Body of pancreas (tissue), 4 donors: ENCODE data around the gene HS3ST4.

Experiments
- POLR2A ChIP-seq, 3 donors: fragments of 450-650 bp; IDR thresholded peaks; one replicate each; pipeline ENCODE4 v1.6.1; 2016; ENCODE audit warnings: antibody characterized with exemption in 3 of 3, mild to moderate bottlenecking in 2 of 3
- TF ChIP-seq, protein P1 (sequence below), 7 experiments: fragments of 450-650 bp in 4 of 7; fragments of 200-600 bp in 3 of 7; sonication (generic) in 3 of 7; IDR thresholded peaks; one replicate each; pipeline ENCODE4 v1.5.1; 2016 to 2019; ENCODE audit warnings: antibody characterized with exemption in 7 of 7

DNA sequence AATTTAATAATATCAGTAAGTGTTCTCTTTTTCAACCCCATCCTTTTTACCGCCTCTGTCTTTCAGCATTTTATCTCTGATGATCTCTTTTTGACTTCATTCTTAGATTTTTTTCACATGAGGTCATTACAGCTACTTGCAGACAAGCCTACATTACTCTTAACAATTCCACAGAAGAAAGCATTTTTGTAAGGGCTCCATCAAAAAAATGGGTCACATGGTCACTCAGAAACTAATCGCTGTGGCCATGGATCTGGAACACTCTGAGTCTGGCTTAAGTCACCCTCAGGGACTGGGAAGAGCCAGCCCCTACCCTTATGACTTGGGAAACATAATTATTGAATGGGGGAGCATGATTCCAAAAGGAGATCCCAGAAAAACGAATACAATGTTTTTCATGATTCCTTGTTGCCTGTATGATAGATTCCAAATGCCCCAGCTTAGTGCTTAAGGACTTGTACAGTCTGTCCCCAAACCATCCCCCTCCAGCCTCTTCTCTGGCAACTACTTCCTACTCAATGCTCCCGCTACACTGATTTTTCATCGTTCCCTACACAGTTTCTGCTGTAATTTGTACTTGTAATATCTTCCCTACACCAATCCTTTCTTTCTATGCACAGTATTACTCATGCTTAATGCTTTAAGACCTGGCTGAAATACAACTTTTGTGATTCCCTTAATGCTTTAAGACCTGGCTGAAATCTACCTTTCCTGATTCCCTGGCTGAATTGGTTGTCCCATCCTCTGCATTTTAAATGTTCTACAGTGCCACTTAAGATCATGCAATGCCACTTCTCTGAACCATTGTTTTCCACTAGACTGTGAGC, 457.8 kb downstream of the HS3ST4 start:
- TF ChIP-seq POLR2A (IDR thresholded peaks at IDR 0.05), result no peak
- TF ChIP-seq, protein P1, sequence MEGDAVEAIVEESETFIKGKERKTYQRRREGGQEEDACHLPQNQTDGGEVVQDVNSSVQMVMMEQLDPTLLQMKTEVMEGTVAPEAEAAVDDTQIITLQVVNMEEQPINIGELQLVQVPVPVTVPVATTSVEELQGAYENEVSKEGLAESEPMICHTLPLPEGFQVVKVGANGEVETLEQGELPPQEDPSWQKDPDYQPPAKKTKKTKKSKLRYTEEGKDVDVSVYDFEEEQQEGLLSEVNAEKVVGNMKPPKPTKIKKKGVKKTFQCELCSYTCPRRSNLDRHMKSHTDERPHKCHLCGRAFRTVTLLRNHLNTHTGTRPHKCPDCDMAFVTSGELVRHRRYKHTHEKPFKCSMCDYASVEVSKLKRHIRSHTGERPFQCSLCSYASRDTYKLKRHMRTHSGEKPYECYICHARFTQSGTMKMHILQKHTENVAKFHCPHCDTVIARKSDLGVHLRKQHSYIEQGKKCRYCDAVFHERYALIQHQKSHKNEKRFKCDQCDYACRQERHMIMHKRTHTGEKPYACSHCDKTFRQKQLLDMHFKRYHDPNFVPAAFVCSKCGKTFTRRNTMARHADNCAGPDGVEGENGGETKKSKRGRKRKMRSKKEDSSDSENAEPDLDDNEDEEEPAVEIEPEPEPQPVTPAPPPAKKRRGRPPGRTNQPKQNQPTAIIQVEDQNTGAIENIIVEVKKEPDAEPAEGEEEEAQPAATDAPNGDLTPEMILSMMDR (IDR thresholded peaks at IDR 0.05), result no peak
